IMR-90 (cell line): Measurements from ENCODE around the gene DYSF. TPM values are rescaled to one million over a fixed set of nuclear protein-coding genes. Genes with fewer than 3 reads are reported as not detected.

Source experiments
- ATAC-seq: fragments of 200-7000 bp; cut with Tn5 transposase; 2 replicates; pipeline ENCODE4 v1.9.1; 2020; ENCODE audit warnings: low read depth, mild to moderate bottlenecking, moderate library complexity
- BruUV-seq: library from RNA; stranded (reverse); fragments of 400-500 nt; replicated peaks from 2 replicates; lab custom pipeline; 2021; lab: Mats Ljungman, UMichigan
- CTCF ChIA-PET: fragments of 300-600 bp; formaldehyde crosslinking; extraction: SDS; loops from one replicate; lab custom pipeline; 2021; ENCODE audit warnings: antibody characterized with exemption; lab: Yijun Ruan, JAX
- POLR2A ChIA-PET: fragments of 300-600 bp; sonication (Branson Sonifier 250); formaldehyde crosslinking; loops from one replicate; lab custom pipeline; 2022; ENCODE audit warnings: antibody characterized with exemption; ENCODE audit not compliant: unreplicated experiment; lab: Charles Lee
- DNase-seq: peaks from one replicate; pipeline ENCODE4 v3.0.0; 2013
- H2AFZ ChIP-seq: replicated peaks from 2 replicates; pipeline ENCODE3; 2013; ENCODE audit warnings: low read length, mild to moderate bottlenecking; ENCODE audit not compliant: poor library complexity
- H2AK5ac ChIP-seq: 2 replicates; pipeline ENCODE4 v1.6.1; 2013; ENCODE audit warnings: low read depth, low read length, inconsistent platforms
- H2AK9ac ChIP-seq: replicated peaks from 2 replicates; pipeline ENCODE3; 2013; ENCODE audit warnings: mild to moderate bottlenecking, low read depth, low read length, moderate library complexity; ENCODE audit not compliant: poor library complexity
- H2BK120ac ChIP-seq: 2 replicates; pipeline ENCODE4 v1.6.1; 2013; ENCODE audit warnings: low read depth, low read length, inconsistent platforms
- H2BK15ac ChIP-seq: 3 replicates; pipeline ENCODE4 v1.6.1; 2013; ENCODE audit warnings: low read depth, low read length, inconsistent platforms
- H2BK20ac ChIP-seq: 2 replicates; pipeline ENCODE4 v1.6.1; 2013; ENCODE audit warnings: low read depth, mild to moderate bottlenecking, inconsistent platforms, low read length, moderate library complexity
- H2BK5ac ChIP-seq: 2 replicates; pipeline ENCODE4 v1.6.1; 2013; ENCODE audit warnings: mild to moderate bottlenecking, low read depth, low read length, inconsistent platforms; ENCODE audit not compliant: poor library complexity, severe bottlenecking
- H3K14ac ChIP-seq: replicated peaks from 2 replicates; pipeline ENCODE4 v1.6.1; 2013; ENCODE audit warnings: low read depth, low read length, inconsistent platforms
- H3K18ac ChIP-seq: 2 replicates; pipeline ENCODE4 v1.6.1; 2013; ENCODE audit warnings: low read depth, low read length, control low read depth
- H3K23ac ChIP-seq: 2 replicates; pipeline ENCODE4 v1.6.1; 2013; ENCODE audit warnings: low read depth, low read length, inconsistent platforms
- H3K27ac ChIP-seq: 2 replicates; pipeline ENCODE4 v1.5.1; 2013; ENCODE audit warnings: mild to moderate bottlenecking, control low read depth, low read length; ENCODE audit not compliant: insufficient read depth
- H3K27me3 ChIP-seq: 2 replicates; pipeline ENCODE4 v1.6.1; 2013; ENCODE audit warnings: low read length; ENCODE audit not compliant: control insufficient read depth, insufficient read depth
- H3K36me3 ChIP-seq: 2 replicates; pipeline ENCODE4 v1.6.1; 2013; ENCODE audit warnings: low read length, mixed read lengths; ENCODE audit not compliant: control insufficient read depth, insufficient read depth
- H3K4ac ChIP-seq: 2 replicates; pipeline ENCODE4 v1.6.1; 2013; ENCODE audit warnings: low read depth, low read length, inconsistent platforms
- H3K4me1 ChIP-seq: 2 replicates; pipeline ENCODE4 v1.6.1; 2013; ENCODE audit warnings: low read length, mixed read lengths; ENCODE audit not compliant: control insufficient read depth, insufficient read depth
- H3K4me2 ChIP-seq: 2 replicates; pipeline ENCODE4 v1.6.1; 2013; ENCODE audit warnings: low read depth, mild to moderate bottlenecking, control low read depth, low read length, moderate library complexity
- H3K4me3 ChIP-seq: 2 replicates; pipeline ENCODE4 v1.5.1; 2013; ENCODE audit warnings: low read depth, mild to moderate bottlenecking, control low read depth, low read length, moderate library complexity; ENCODE audit not compliant: insufficient read depth
- H3K56ac ChIP-seq: 2 replicates; pipeline ENCODE4 v1.6.1; 2013; ENCODE audit warnings: low read length, inconsistent platforms; ENCODE audit not compliant: insufficient read depth; ENCODE audit errors: extremely low read depth
- H3K79me1 ChIP-seq, 2 experiments: 2 replicates each; pipeline ENCODE4 v1.6.1; 2013; ENCODE audit warnings: low read length in 2 of 2, inconsistent platforms in 1 of 2, low read depth in 1 of 2
- H3K9ac ChIP-seq: 2 replicates; pipeline ENCODE4 v1.6.1; 2013; ENCODE audit warnings: low read depth, low read length, control low read depth
- H3K9me1 ChIP-seq: 2 replicates; pipeline ENCODE4 v1.6.1; 2013; ENCODE audit warnings: low read length, inconsistent platforms; ENCODE audit not compliant: insufficient read depth
- H3K9me3 ChIP-seq: 2 replicates; pipeline ENCODE4 v1.6.1; 2013; ENCODE audit warnings: low read length; ENCODE audit not compliant: control insufficient read depth, insufficient read depth
- H4K20me1 ChIP-seq: 2 replicates; pipeline ENCODE4 v1.6.1; 2013; ENCODE audit warnings: low read length, inconsistent platforms; ENCODE audit not compliant: insufficient read depth
- H4K5ac ChIP-seq: 2 replicates; pipeline ENCODE4 v1.6.1; 2013; ENCODE audit warnings: mild to moderate bottlenecking, low read depth, low read length, control low read depth
- H4K8ac ChIP-seq, 2 experiments: 2 replicates each; pipeline ENCODE4 v1.6.1; 2013; ENCODE audit warnings: low read depth in 2 of 2, low read length in 2 of 2, control low read depth in 1 of 2, inconsistent platforms in 1 of 2
- H4K91ac ChIP-seq: 2 replicates; pipeline ENCODE4 v1.6.1; 2013; ENCODE audit warnings: low read depth, low read length, inconsistent platforms; ENCODE audit not compliant: insufficient read depth
- BHLHE40 ChIP-seq: fragments of 150-350 bp; IDR thresholded peaks from 2 replicates; pipeline ENCODE4 v1.6.1; 2016; ENCODE audit warnings: mild to moderate bottlenecking, low read depth, low read length
- NFE2L2 ChIP-seq: fragments of 150-350 bp; IDR thresholded peaks from 2 replicates; pipeline ENCODE4 v1.6.1; 2016; ENCODE audit warnings: low read depth, mild to moderate bottlenecking, low read length
- RCOR1 ChIP-seq: IDR thresholded peaks from 2 replicates; pipeline ENCODE4 v1.6.1; 2012; ENCODE audit warnings: mild to moderate bottlenecking, low read length, improper control_type of control experiment; ENCODE audit not compliant: insufficient replicate concordance
- SMC3 ChIP-seq: fragments of 150-350 bp; IDR thresholded peaks from 2 replicates; pipeline ENCODE4 v1.6.1; 2016; ENCODE audit warnings: low read depth, mild to moderate bottlenecking, antibody characterized with exemption, low read length, moderate library complexity
- WGBS, 2 experiments: methylation state at CpG; one replicate each; pipeline versions ENCODE4 v1.1.5 to v1.1.7; 2013; ENCODE audit warnings: missing lambda C conversion rate in 2 of 2; ENCODE audit not compliant: insufficient read length in 1 of 2; ENCODE audit errors: extremely low coverage in 2 of 2; 5-methylcytosine and 5-hydroxymethylcytosine counted together
- dilution Hi-C: fragments of 300-500 bp; cut with HindIII; formaldehyde crosslinking; loops from one replicate; pipeline ENCODE4 v1.14.3; 2018; ENCODE audit warnings: low sequenced_read_pairs; ENCODE audit not compliant: unreplicated experiment
- in situ Hi-C: fragments of 300-500 bp; cut with MboI; formaldehyde crosslinking; loops from 3 replicates; pipeline ENCODE4 v1.14.3; 2019; ENCODE audit warnings: low sequenced_read_pairs, inconsistent platforms, mixed read lengths
- intact Hi-C: fragments of 100-400 bp; cut with micrococcal nuclease; formaldehyde crosslinking; loops from 2 replicates; pipeline ENCODE4 v1.10.0; 2022
- polyA plus RNA-seq, 3 experiments: library from polyadenylated mRNA; depleted of rRNA; stranded (reverse); fragments of >200 nt; gene quantifications; 2 replicates each; pipeline ENCODE4 v1.2.3, GENCODE V29; 2012; ENCODE audit warnings: low replicate concordance in 1 of 3
- total RNA-seq: library from RNA; depleted of rRNA; stranded (reverse); fragments of >200 nt; gene quantifications from 2 replicates; pipeline ENCODE4 v1.2.3, GENCODE V29; 2012
- TF ChIP-seq, protein P1 (sequence below): fragments of 150-350 bp; IDR thresholded peaks from 2 replicates; pipeline ENCODE4 v1.6.1; 2017; ENCODE audit warnings: mild to moderate bottlenecking, antibody characterized with exemption, low read length, low read depth

DYSF gene
- total and polyA plus RNA-seq, 2 of the 4 experiments (the other 2 are of a cell fraction), result 0.09 to 0.18 TPM

DNA sequence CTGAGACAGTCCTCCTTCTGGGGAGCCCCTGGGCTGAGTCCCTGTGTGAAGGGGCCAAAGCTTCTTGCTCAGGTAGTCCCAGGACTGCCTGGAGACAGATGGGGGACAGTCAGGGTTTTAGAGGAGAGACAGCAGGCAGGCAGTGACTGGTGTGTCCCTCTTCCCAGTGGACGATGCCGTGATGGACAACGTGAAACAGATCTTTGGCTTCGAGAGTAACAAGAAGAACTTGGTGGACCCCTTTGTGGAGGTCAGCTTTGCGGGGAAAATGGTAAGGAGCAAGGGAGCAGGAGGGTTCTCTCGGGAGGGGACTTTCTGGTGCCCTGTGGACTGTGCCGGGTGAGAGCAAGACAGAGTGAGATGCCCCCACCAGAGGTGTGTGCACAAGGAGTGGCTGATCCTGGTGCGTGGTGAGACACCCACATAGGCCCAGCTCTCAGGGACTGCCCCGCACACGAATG is 74.8 kb downstream of the DYSF start:
- Histone ChIP-seq H4K5ac (no peak overlapping the region), H3K56ac (no peak overlapping the region), H3K14ac (no peak overlapping the region), H3K4me1 (no peaks in the 10 kb centered on the region), H4K20me1 (no peaks in the 10 kb centered on the region), H3K9me3 (no peaks in the 10 kb centered on the region), H3K4ac (no peak overlapping the region), H3K9ac (no peak overlapping the region), H3K18ac (no peak overlapping the region), H3K27me3 (peaks cover 32% of the 10 kb centered on the region), H3K27ac (no peak overlapping the region), H2BK15ac (no peak overlapping the region), H2AFZ (peak overlapping the region; percentile 23), H2AK5ac (no peak overlapping the region), H3K23ac (no peak overlapping the region), H3K4me2 (no peak overlapping the region), H2BK120ac (no peak overlapping the region), H3K36me3 (no peaks in the 10 kb centered on the region), H2BK20ac (no peak overlapping the region), H3K79me1 (no peaks in the 10 kb centered on the region), H3K4me3 (no peak overlapping the region), H2AK9ac (no peak overlapping the region), H3K9me1 (no peaks in the 10 kb centered on the region), H4K91ac (no peak overlapping the region), H4K8ac (no peak overlapping the region), H2BK5ac (no peak overlapping the region)
- TF ChIP-seq NFE2L2 (no peak), SMC3 (no peak), BHLHE40 (no peak), RCOR1 (no peak)
- TF ChIP-seq, protein P1, sequence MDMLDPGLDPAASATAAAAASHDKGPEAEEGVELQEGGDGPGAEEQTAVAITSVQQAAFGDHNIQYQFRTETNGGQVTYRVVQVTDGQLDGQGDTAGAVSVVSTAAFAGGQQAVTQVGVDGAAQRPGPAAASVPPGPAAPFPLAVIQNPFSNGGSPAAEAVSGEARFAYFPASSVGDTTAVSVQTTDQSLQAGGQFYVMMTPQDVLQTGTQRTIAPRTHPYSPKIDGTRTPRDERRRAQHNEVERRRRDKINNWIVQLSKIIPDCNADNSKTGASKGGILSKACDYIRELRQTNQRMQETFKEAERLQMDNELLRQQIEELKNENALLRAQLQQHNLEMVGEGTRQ, result no peak
- intact Hi-C loops, result no loop called here
- dilution Hi-C loops, result no loop called here
- no TSS peak for BruUV-seq
- CTCF ChIA-PET, result no interaction called here
- ATAC-seq, result no peak
- no peak for DNase-seq
- in situ Hi-C loops, result loop anchor here (25.0 kb wide), 3 partner anchors 1059 to 1359 kb away; partner anchors contain the start of gene SPR
- POLR2A ChIA-PET, result no interaction called here
- WGBS, 2 experiments, result 73% methylated on average over 6 of the region's 10 CpGs; no CpG with 5 or more reads in 1 of the 2 experiments
